ENCODE results near the gene HNRNPA2B1.
"Not testable (repeated sequence)": the region's sequence is repeated elsewhere in the genome, so short reads cannot be mapped to it uniquely, and the experiment has no call there.

HNRNPA2B1 gene

DNA sequence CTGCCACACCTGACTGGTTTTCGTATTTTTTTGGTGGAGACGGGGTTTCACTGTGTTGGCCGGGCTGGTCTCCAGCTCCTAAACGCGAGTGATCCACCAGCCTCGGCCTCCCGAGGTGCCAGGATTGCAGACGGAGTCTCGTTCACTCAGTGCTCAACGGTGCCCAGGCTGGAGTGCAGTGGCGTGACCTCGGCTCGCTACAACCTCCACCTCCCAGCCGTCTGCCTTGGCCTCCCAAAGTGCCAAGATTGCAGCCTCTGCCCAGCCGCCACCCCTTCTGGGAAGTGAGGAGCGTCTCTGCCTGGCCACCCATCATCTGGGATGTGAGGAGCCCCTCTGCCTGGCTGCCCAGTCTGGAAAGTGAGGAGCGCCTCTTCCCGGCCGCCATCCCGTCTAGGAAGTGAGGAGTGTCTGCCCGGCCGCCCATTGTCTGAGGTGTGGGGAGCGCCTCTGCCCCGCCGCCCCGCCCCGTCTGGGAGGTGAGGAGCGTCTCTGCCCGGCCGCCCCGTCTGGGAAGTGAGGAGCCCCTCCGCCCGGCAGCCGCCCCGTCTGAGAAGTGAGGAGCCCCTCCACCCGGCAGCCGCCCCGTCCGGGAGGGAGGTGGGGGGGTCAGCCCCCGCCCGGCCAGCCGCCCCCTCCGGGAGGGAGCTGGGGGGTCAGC is 52.8 kb downstream of the HNRNPA2B1 start:
- DNase-seq (ENCODE audit: low read depth in 3 of 3) = not testable (repeated sequence)

DNA sequence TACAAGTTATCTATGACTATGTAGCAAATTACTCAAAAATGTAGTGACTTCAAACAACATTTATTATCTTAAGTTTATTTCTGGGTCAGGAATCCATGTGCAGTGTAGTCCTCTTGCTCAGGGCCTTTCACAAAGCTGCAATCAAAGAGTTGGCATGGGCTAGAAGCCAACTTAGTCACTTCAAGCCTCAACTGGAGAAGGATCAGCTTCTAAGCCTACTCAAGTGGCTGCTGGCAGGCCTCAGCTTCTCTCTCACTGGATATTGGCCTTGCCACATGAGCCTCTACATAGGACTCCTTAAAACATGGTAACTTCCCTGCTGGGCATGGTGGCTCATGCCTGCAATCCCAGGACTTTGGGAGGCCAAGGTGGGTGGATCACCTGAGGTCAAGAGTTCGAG is 53.5 kb downstream of the HNRNPA2B1 start:
- no peak for DNase-seq (ENCODE audit: low read depth in 3 of 3)

DNA sequence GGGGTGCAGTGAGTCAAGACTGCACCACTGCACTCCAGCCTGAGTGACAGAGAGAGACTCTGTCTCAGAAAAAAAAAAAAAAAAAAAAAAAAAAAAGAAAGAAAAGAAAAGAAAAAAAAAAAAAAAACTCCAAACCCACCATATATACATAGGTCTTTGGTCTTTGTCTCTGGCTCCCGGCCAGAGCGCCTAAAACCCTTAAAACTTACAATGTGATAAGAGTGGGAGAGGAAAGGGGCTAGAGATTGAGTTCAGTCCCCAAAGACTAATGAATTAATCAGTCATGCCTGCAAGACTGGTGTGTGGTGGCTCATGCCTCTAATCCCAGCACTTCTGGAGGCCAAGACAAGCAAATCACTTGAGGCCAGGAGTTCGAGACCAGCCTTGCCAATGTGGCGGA is 55.3 kb downstream of the HNRNPA2B1 start:
- no peak for DNase-seq (ENCODE audit: low read depth in 3 of 3)

DNA sequence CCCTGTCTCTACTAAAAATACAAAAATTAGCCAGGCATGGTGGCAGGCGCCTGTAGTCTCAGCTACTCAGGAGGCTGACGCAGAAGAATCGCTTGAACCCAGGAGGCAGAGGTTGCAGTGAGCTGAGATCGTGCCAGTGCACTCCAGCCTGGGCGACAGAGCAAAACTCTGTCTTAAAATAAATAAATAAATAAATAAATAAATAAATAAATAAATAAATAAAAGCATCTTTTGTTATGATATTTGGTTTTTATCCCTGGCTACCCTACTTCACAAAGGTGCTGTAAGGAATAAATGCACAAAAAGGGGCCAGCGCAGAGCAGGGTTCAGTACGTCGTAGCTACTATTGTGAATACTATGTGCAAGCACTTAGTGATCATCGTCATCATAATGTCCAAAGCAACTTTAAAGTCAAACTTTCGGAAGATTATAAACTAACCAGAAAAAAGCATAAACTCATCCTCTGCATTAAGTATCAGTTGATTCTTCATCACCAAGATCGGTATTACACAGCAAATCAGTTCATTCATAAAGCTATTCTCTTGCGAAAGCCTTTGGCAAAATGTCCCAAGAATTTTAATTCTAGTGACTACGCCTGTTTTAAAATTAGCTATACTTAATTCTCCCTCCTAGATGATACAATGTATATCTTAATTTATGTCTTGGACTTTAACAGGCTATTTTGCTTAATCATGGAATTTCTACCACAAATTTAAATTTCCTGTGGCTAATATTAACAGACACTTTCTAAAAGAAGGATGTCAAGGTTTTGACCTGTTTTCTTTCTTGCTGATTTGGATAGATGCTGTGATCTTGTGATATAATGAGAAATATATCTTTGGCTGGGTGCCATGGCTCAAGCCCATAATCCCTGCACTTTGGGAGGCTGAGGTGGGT is 56.1 kb downstream of the HNRNPA2B1 start:
- DNase-seq (ENCODE audit: low read depth in 3 of 3) = no peak

DNA sequence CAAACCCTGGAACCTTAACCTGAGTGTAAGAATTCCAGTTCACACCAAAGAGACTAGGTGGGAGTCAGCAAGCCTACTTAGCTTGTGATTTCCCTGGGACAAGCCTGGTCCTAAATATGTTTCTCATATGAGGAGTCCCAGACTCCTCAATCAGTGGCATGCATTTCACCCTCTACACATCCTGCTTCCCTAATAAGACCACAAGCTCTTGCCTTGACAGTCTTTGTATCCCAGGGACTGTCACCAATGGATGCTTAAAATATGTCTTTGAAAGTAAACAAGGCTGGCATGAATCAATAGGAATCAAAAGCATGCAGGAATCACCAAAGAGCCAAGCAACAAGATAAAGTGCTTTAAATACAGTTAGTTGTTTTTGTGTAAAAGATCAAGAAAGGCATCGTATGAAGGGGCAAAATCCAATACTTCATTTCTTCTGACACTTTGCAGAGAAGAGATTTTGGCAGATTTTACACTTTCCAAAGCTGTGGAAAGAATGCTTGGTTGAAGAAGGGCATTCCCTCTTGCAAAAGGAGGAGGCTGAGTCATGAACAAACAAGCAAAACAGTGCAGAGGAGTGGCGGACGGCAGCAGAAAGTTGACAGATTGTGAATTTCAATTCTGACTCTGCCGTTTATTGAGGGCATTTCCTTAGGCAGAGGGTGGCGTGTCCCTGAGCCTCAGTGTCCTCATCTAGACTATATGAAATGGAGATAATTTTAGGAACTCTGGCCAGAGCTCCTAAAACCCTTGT is 57.1 kb downstream of the HNRNPA2B1 start:
- no peak for DNase-seq (ENCODE audit: low read depth in 3 of 3)

DNA sequence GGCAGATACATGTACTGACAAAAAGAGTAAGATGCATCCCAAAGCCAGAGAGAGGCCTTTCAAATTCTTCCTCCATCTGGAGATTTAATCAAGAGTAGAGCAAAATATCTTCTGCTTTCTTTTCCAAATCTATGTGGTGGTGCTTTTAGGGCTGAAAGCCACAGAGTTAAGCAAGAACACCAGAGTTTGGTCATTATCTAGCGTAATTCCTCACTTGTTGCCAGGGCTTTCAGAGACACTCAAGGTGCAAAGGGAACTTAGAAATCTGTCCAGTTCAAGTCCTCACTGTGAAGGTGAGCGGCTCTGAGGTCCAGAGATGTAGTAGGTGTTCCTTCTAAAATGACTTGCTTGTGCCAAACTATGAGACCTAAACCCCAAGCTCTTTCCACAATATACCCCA is 59.5 kb downstream of the HNRNPA2B1 start:
- no peak for DNase-seq (ENCODE audit: low read depth in 3 of 3)

DNA sequence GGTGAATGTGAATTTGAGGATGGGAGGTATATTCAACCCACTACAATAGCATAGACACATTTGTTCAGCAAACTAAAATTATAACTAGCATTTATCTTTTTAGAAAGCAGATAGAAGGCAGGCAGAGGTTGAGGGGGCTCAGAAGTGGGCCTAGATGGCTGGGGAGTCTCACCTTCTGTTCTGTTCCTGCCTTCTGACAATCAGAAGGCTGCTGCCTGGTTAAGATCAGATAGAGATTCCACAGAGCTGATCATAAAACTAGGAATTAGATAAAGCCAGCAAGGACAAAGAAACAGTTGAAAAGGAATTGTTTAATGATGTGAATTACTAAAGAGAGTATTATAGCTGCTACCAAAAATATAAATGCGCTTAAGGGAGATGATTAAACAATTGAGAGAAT is 60.2 kb downstream of the HNRNPA2B1 start:
- DNase-seq (ENCODE audit: low read depth in 3 of 3) = no peak

All from stimulated activated CD4-positive, alpha-beta T cell treated with anti-CD3 and anti-CD28 coated beads, TNF-alpha, amount 100 ng/mL, for 48 hours (primary cell).